Gastroesophageal sphincter (tissue), 4 donors: ENCODE data around the gene EME2. TPM values are rescaled to one million over a fixed set of nuclear protein-coding genes. Genes with fewer than 3 reads are reported as not detected.

Experiments used
- ATAC-seq: fragments of 150-250 bp; one replicate; pipeline ENCODE4 v1.9.1; 2016; ENCODE audit warnings: mild to moderate bottlenecking, moderate library complexity
- H3K27ac ChIP-seq, 4 donors: fragments of 200-600 bp; sonication (generic) in 3 of 4; 1 replicate in 3 of 4; 2 replicates in 1 of 4; pipeline ENCODE4 v1.5.1; 2016 to 2019
- H3K27me3 ChIP-seq: fragments of 200-600 bp; sonication (generic); one replicate; pipeline ENCODE4 v1.5.1; 2019
- H3K36me3 ChIP-seq, 2 donors: fragments of 200-600 bp; sonication (generic); one replicate each; pipeline ENCODE4 v1.5.1; 2019; ENCODE audit warnings: control low read depth in 1 of 2
- H3K4me1 ChIP-seq, 3 donors: fragments of 200-600 bp; sonication (generic); 1 replicate in 2 of 3; 2 replicates in 1 of 3; pipeline ENCODE4 v1.5.1; 2016 to 2019; ENCODE audit warnings: control low read depth in 2 of 3
- H3K4me3 ChIP-seq, 2 donors: fragments of 200-600 bp; sonication (generic); one replicate each; pipeline ENCODE4 v1.5.1; 2019; ENCODE audit warnings: mild to moderate bottlenecking in 1 of 2, moderate library complexity in 1 of 2
- H3K9me3 ChIP-seq, 3 donors: fragments of 200-600 bp; sonication (generic); one replicate each; pipeline ENCODE4 v1.5.1; 2017 to 2019; ENCODE audit warnings: control low read depth in 2 of 3
- CTCF ChIP-seq, 4 experiments: fragments of 200-600 bp in 2 of 4; fragments of 450-650 bp in 2 of 4; sonication (generic) in 1 of 4; IDR thresholded peaks; one replicate each; pipeline ENCODE4 v1.5.1; 2017 to 2019; ENCODE audit warnings: antibody characterized with exemption in 4 of 4, mild to moderate bottlenecking in 2 of 4, moderate library complexity in 2 of 4
- EP300 ChIP-seq: sonication (generic); formaldehyde crosslinking; IDR thresholded peaks from one replicate; pipeline ENCODE4 v1.6.1; 2017; ENCODE audit warnings: antibody characterized with exemption, mild to moderate bottlenecking
- POLR2A ChIP-seq, 2 donors: fragments of 450-650 bp; IDR thresholded peaks; one replicate each; pipeline ENCODE4 v1.6.1; 2017; ENCODE audit warnings: antibody characterized with exemption in 2 of 2, mild to moderate bottlenecking in 2 of 2, moderate library complexity in 1 of 2
- POLR2AphosphoS5 ChIP-seq: sonication (generic); formaldehyde crosslinking; IDR thresholded peaks from one replicate; pipeline ENCODE4 v1.6.1; 2017; ENCODE audit warnings: antibody characterized with exemption
- WGBS, 2 donors: methylation state at CpG; one replicate each; pipeline ENCODE4 v1.1.5; 2018; ENCODE audit warnings: low coverage in 1 of 2; 5-methylcytosine and 5-hydroxymethylcytosine counted together
- total RNA-seq, 4 donors: library from RNA; depleted of rRNA; stranded (reverse); fragments of >200 nt; gene quantifications; one replicate each; pipeline ENCODE4 v1.1.0, GENCODE V29; 2016

Gene EME2
- total RNA-seq, 4 donors from 2014 or later: 4.6 to 20.4 (median 7.7) TPM

GRCh38 chr16:1787322-1788094 lies 14.9 kb downstream of the EME2 start:
- Histone ChIP-seq H3K36me3 (peaks cover 0 to 77% of the 10 kb centered on the region in 2 donors), H3K4me1 (peaks cover 0 to 48% (median 18%) of the 10 kb centered on the region in 3 donors), H3K27ac (no peak overlapping the region), H3K4me3 (no peak overlapping the region), H3K9me3 (no peaks in the 10 kb centered on the region), H3K27me3 (no peaks in the 10 kb centered on the region)
- WGBS, 2 donors: 100% methylated on average over 1 of the region's 44 CpGs; no CpG with 5 or more reads in 1 of the 2 donors
- no peak for ATAC-seq
- TF ChIP-seq EP300 (no peak), CTCF (IDR thresholded peaks at IDR 0.05) (no peak), POLR2A (IDR thresholded peaks at IDR 0.05) (no peak), POLR2AphosphoS5 (no peak)

GRCh38 chr16:1788095-1788707 lies 15.6 kb downstream of the EME2 start:
- Histone ChIP-seq H3K36me3 (peaks cover 0 to 78% of the 10 kb centered on the region in 2 donors), H3K4me3 (no peak overlapping the region), H3K4me1 (peaks cover 0 to 47% (median 18%) of the 10 kb centered on the region in 3 donors), H3K27ac (no peak overlapping the region), H3K9me3 (no peaks in the 10 kb centered on the region), H3K27me3 (no peaks in the 10 kb centered on the region)
- no peak for ATAC-seq
- no peak for TF ChIP-seq EP300
- no peak for TF ChIP-seq POLR2A (IDR thresholded peaks at IDR 0.05)
- no peak for TF ChIP-seq POLR2AphosphoS5
- TF ChIP-seq CTCF (IDR thresholded peaks at IDR 0.05): no peak
- WGBS, 2 donors: no CpG with 5 or more reads among the region's 38 CpGs

DNA sequence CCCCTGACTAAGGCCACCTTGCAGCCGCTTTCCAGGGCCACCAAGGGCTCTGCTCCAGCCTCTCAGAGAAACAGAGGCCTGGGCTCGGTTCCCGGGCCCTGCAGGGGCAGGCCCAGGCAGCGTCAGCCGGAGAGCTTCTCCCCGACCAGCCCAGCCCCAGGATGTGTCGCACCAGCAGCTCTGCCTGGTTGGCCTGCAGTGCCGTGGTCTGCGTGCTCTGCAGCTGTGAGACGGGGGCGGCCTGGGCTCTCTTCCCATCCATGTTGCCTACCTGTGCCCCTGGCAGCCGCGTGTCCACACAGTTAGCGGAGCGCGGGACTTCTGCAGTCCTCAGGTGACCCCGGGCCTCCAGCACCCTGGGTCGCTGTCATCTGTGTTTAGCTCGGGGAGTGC lies 16.1 kb downstream of the EME2 start:
- TF ChIP-seq POLR2A (IDR thresholded peaks at IDR 0.05): no peak
- no peak for TF ChIP-seq POLR2AphosphoS5
- Histone ChIP-seq H3K4me3 (no peak overlapping the region), H3K36me3 (peaks cover 0 to 78% of the 10 kb centered on the region in 2 donors), H3K9me3 (no peaks in the 10 kb centered on the region), H3K4me1 (peaks cover 0 to 42% (median 15%) of the 10 kb centered on the region in 3 donors), H3K27ac (no peak overlapping the region), H3K27me3 (no peaks in the 10 kb centered on the region)
- ATAC-seq: no peak
- no CpG with 5 or more reads among the region's 19 CpGs for WGBS, 2 donors

GRCh38 chr16:1789643-1790045 lies 17.0 kb downstream of the EME2 start:
- H3K36me3 ChIP-seq: peaks cover 0 to 78% of the 10 kb centered on the region in 2 donors
- no peaks in the 10 kb centered on the region for H3K27me3 ChIP-seq
- no peak overlapping the region for H3K4me3 ChIP-seq
- peaks cover 0 to 32% (median 7%) of the 10 kb centered on the region in 3 donors for H3K4me1 ChIP-seq
- no peaks in the 10 kb centered on the region for H3K9me3 ChIP-seq
- H3K27ac ChIP-seq: no peak overlapping the region
- no CpG with 5 or more reads among the region's 25 CpGs for WGBS, 2 donors
- no peak for TF ChIP-seq CTCF (IDR thresholded peaks at IDR 0.05)
- TF ChIP-seq POLR2A (IDR thresholded peaks at IDR 0.05): no peak
- no peak for TF ChIP-seq POLR2AphosphoS5
- no peak for TF ChIP-seq EP300
- no peak for ATAC-seq

DNA sequence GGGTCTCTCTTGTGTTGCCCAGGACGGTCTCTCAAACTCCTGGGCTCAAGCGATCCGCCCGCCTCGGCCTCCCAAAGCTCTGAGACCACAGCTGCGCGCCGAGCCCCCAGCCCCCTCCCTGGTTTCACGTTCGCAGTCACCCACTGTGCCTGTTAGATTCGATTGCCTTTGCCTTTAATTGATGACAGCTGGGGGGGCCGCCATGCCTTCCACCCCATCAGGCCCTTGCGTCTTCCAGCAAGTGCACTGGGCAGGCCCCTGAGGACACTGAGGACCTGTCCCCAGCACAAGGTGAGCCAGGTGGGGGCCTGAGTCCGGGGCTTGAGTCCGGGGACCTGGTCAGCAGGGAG lies 17.6 kb downstream of the EME2 start:
- no peaks in the 10 kb centered on the region for H3K27me3 ChIP-seq
- peaks cover 0 to 74% of the 10 kb centered on the region in 2 donors for H3K36me3 ChIP-seq
- no peak overlapping the region for H3K4me3 ChIP-seq
- ATAC-seq: no peak
- TF ChIP-seq POLR2AphosphoS5 (no peak), CTCF (IDR thresholded peaks at IDR 0.05) (no peak), EP300 (no peak), POLR2A (IDR thresholded peaks at IDR 0.05) (no peak)
- WGBS, 2 donors: 100% methylated on average over 5 of the region's 15 CpGs; no CpG with 5 or more reads in 1 of the 2 donors
- H3K27ac ChIP-seq: no peak overlapping the region
- H3K4me1 ChIP-seq: peaks cover 0 to 26% (median 2%) of the 10 kb centered on the region in 3 donors
- no peaks in the 10 kb centered on the region for H3K9me3 ChIP-seq
